Gastrocnemius medialis (tissue), 4 donors: Measurements from ENCODE around the gene CYP2D6.
A peak's percentile ranks its signal among the peaks of the same experiment; 100 is the strongest.

Source experiments
- POLR2A ChIP-seq, 2 donors: fragments of 450-650 bp; IDR thresholded peaks; one replicate each; pipeline ENCODE4 v1.6.1; 2017; ENCODE audit warnings: antibody characterized with exemption in 2 of 2, mild to moderate bottlenecking in 2 of 2, moderate library complexity in 2 of 2
- TF ChIP-seq, protein P1 (sequence below), 5 experiments: fragments of 450-650 bp in 3 of 5; fragments of 200-600 bp in 2 of 5; sonication (generic) in 2 of 5; IDR thresholded peaks in 4 of 5; conservative IDR thresholded peaks in 1 of 5; 1 replicate in 4 of 5; 2 replicates in 1 of 5; pipeline ENCODE4 v1.5.1; 2016 to 2019; ENCODE audit warnings: antibody characterized with exemption in 5 of 5, mild to moderate bottlenecking in 3 of 5, moderate library complexity in 3 of 5

DNA sequence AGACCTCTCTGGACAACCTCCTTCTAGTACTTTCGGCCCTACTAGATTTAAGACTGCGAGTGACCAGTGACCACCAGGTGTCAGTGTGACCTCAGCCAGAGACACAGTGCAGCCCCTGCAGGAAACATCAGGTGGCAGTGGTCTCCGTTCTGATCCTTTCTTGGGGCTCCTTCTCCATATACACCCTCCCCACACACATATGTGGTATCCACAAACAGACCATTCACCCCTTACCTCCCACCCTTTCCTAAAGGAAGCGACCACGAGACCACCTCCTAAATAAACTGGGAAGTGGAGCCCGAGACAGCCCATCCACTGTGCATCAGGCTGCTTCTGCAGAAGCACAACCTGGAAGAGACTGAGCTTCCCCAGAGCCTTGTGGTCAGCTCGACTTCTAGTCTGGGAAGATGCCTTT lies 38.5 kb upstream of the CYP2D6 start:
- TF ChIP-seq, protein P1, sequence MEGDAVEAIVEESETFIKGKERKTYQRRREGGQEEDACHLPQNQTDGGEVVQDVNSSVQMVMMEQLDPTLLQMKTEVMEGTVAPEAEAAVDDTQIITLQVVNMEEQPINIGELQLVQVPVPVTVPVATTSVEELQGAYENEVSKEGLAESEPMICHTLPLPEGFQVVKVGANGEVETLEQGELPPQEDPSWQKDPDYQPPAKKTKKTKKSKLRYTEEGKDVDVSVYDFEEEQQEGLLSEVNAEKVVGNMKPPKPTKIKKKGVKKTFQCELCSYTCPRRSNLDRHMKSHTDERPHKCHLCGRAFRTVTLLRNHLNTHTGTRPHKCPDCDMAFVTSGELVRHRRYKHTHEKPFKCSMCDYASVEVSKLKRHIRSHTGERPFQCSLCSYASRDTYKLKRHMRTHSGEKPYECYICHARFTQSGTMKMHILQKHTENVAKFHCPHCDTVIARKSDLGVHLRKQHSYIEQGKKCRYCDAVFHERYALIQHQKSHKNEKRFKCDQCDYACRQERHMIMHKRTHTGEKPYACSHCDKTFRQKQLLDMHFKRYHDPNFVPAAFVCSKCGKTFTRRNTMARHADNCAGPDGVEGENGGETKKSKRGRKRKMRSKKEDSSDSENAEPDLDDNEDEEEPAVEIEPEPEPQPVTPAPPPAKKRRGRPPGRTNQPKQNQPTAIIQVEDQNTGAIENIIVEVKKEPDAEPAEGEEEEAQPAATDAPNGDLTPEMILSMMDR (IDR thresholded peaks at IDR 0.05 in 4 of 5, conservative IDR thresholded peaks at IDR 0.05 in 1 of 5), result peak; percentile 71 to 77 (median 75)
- no peak for TF ChIP-seq POLR2A (IDR thresholded peaks at IDR 0.05)
